H9 (cell line): Measurements from ENCODE around the gene SIPA1L2. TPM values are rescaled to one million over a fixed set of nuclear protein-coding genes. Genes with fewer than 3 reads are reported as not detected.

Source experiments
- DNase-seq: peaks from one replicate; pipeline ENCODE4 v3.0.0-alpha.2; 2017
- H2AFZ ChIP-seq: one replicate; pipeline ENCODE4 v1.6.1; 2013; ENCODE audit warnings: mild to moderate bottlenecking, low read length, control low read depth, moderate library complexity
- H2AK5ac ChIP-seq: 2 replicates; pipeline ENCODE4 v1.6.1; 2013; ENCODE audit warnings: low read length, control low read depth, mixed read lengths; ENCODE audit not compliant: insufficient read length
- H2BK120ac ChIP-seq: one replicate; pipeline ENCODE4 v1.6.1; 2013; ENCODE audit warnings: low read depth, mild to moderate bottlenecking, low read length, control low read depth, inconsistent platforms; ENCODE audit not compliant: poor library complexity, severe bottlenecking
- H2BK12ac ChIP-seq: 2 replicates; pipeline ENCODE4 v1.6.1; 2013; ENCODE audit warnings: low read length, control low read depth, mixed read lengths, low read depth; ENCODE audit not compliant: insufficient read length
- H2BK15ac ChIP-seq: 2 replicates; pipeline ENCODE4 v1.6.1; 2013; ENCODE audit warnings: low read depth, low read length, control low read depth
- H2BK20ac ChIP-seq: one replicate; pipeline ENCODE4 v1.6.1; 2013; ENCODE audit warnings: low read depth, mild to moderate bottlenecking, low read length, control low read depth, inconsistent platforms; ENCODE audit not compliant: poor library complexity, severe bottlenecking
- H2BK5ac ChIP-seq: 2 replicates; pipeline ENCODE4 v1.6.1; 2013; ENCODE audit warnings: low read length, control low read depth, mixed read lengths; ENCODE audit not compliant: insufficient read length
- H3K14ac ChIP-seq: 2 replicates; pipeline ENCODE4 v1.6.1; 2013; ENCODE audit warnings: low read length, control low read depth; ENCODE audit not compliant: insufficient read depth
- H3K18ac ChIP-seq: 2 replicates; pipeline ENCODE4 v1.6.1; 2013; ENCODE audit warnings: low read depth, mild to moderate bottlenecking, mixed read lengths, low read length, control low read depth; ENCODE audit not compliant: insufficient read length
- H3K23ac ChIP-seq: 2 replicates; pipeline ENCODE4 v1.6.1; 2013; ENCODE audit warnings: low read length, control low read depth, mixed read lengths, low read depth; ENCODE audit not compliant: insufficient read length
- H3K23me2 ChIP-seq: 2 replicates; pipeline ENCODE4 v1.6.1; 2013; ENCODE audit warnings: low read depth, mild to moderate bottlenecking, mixed read lengths, low read length, control low read depth; ENCODE audit not compliant: insufficient read length, poor library complexity, severe bottlenecking
- H3K27ac ChIP-seq: 2 replicates; pipeline ENCODE4 v1.5.1; 2013; ENCODE audit warnings: low read length, control low read depth, mixed read lengths, low read depth; ENCODE audit not compliant: insufficient read length
- H3K27me3 ChIP-seq: 2 replicates; pipeline ENCODE4 v1.6.1; 2013; ENCODE audit warnings: low read length, control low read depth, inconsistent platforms; ENCODE audit not compliant: insufficient read depth
- H3K4ac ChIP-seq: 2 replicates; pipeline ENCODE4 v1.6.1; 2013; ENCODE audit warnings: low read depth, mild to moderate bottlenecking, control low read depth, inconsistent platforms, low read length, moderate library complexity
- H3K4me1 ChIP-seq: 2 replicates; pipeline ENCODE4 v1.6.1; 2013; ENCODE audit warnings: low read length, control low read depth, inconsistent platforms; ENCODE audit not compliant: insufficient read depth
- H3K4me2 ChIP-seq: 2 replicates; pipeline ENCODE4 v1.6.1; 2013; ENCODE audit warnings: low read length, control low read depth, mixed read lengths; ENCODE audit not compliant: insufficient read length, insufficient read depth
- H3K56ac ChIP-seq: 2 replicates; pipeline ENCODE4 v1.6.1; 2013; ENCODE audit warnings: low read depth, mild to moderate bottlenecking, mixed read lengths, low read length, control low read depth; ENCODE audit not compliant: insufficient read length
- H3K79me1 ChIP-seq: 2 replicates; pipeline ENCODE4 v1.6.1; 2013; ENCODE audit warnings: low read depth, mild to moderate bottlenecking, moderate library complexity, low read length, control low read depth, inconsistent platforms; ENCODE audit not compliant: insufficient read depth, poor library complexity, severe bottlenecking
- H3K79me2 ChIP-seq: 2 replicates; pipeline ENCODE4 v1.6.1; 2013; ENCODE audit warnings: low read length, control low read depth, inconsistent platforms; ENCODE audit not compliant: insufficient read depth
- H3K9ac ChIP-seq: 2 replicates; pipeline ENCODE4 v1.6.1; 2013; ENCODE audit warnings: low read length, control low read depth, mixed read lengths; ENCODE audit not compliant: insufficient read length; ENCODE audit errors: extremely low read depth
- H3K9me3 ChIP-seq: one replicate; pipeline ENCODE4 v1.6.1; 2013; ENCODE audit warnings: low read depth, low read length, inconsistent platforms; ENCODE audit not compliant: control insufficient read depth
- H3T11ph ChIP-seq: one replicate; pipeline ENCODE4 v1.6.1; 2013; ENCODE audit warnings: mild to moderate bottlenecking, low read length, control low read depth, inconsistent platforms
- H4K20me1 ChIP-seq: one replicate; pipeline ENCODE4 v1.6.1; 2013; ENCODE audit not compliant: control insufficient read depth, insufficient read length, insufficient read depth
- H4K5ac ChIP-seq: 2 replicates; pipeline ENCODE4 v1.6.1; 2013; ENCODE audit warnings: low read depth, mild to moderate bottlenecking, mixed read lengths, low read length, control low read depth; ENCODE audit not compliant: insufficient read length
- H4K8ac ChIP-seq: replicated peaks from 2 replicates; pipeline ENCODE4 v1.6.1; 2013; ENCODE audit warnings: low read length, control low read depth, mixed read lengths, low read depth; ENCODE audit not compliant: insufficient read length
- H4K91ac ChIP-seq: 2 replicates; pipeline ENCODE4 v1.6.1; 2013; ENCODE audit warnings: low read depth, mild to moderate bottlenecking, moderate library complexity, mixed read lengths, low read length, control low read depth; ENCODE audit not compliant: insufficient read length
- H3K27ac Mint-ChIP-seq, 3 experiments: 2 replicates in 2 of 3; 3 replicates in 1 of 3; pipeline ENCODE4 v1.8.0; 2020 to 2021; ENCODE audit warnings: mixed read lengths in 3 of 3, mild to moderate bottlenecking in 1 of 3, moderate library complexity in 1 of 3
- H3K27me3 Mint-ChIP-seq: 2 replicates; pipeline ENCODE4 v1.8.0; 2021; ENCODE audit warnings: low read depth, mild to moderate bottlenecking, moderate library complexity, mixed read lengths
- H3K36me3 Mint-ChIP-seq, 3 experiments: 2 replicates in 2 of 3; 3 replicates in 1 of 3; pipeline ENCODE4 v1.8.0; 2020 to 2021; ENCODE audit warnings: low read depth in 3 of 3, mixed read lengths in 3 of 3; ENCODE audit not compliant: insufficient read depth in 1 of 3
- H3K4me1 Mint-ChIP-seq, 2 experiments: 2 replicates each; pipeline ENCODE4 v1.8.0; 2020; ENCODE audit warnings: mixed read lengths in 2 of 2
- H3K4me3 Mint-ChIP-seq, 2 experiments: 2 replicates in 1 of 2; 3 replicates in 1 of 2; pipeline ENCODE4 v1.8.0; 2020 to 2021; ENCODE audit warnings: mild to moderate bottlenecking in 2 of 2, mixed read lengths in 2 of 2, moderate library complexity in 1 of 2
- H3K9me3 Mint-ChIP-seq, 2 experiments: 2 replicates in 1 of 2; 3 replicates in 1 of 2; pipeline ENCODE4 v1.8.0; 2020; ENCODE audit warnings: mild to moderate bottlenecking in 2 of 2, mixed read lengths in 2 of 2, moderate library complexity in 1 of 2
- CTCF ChIP-seq: fragments of 200-600 bp; sonication (generic); conservative IDR thresholded peaks from 3 replicates; pipeline ENCODE4 v1.8.0; 2021; ENCODE audit warnings: antibody characterized with exemption, mild to moderate bottlenecking
- WGBS: extraction: QIAGEN DNeasy Blood & Tissue Kit; methylation state at CpG from one replicate; pipeline ENCODE4 v1.1.7; 2013; ENCODE audit warnings: missing lambda C conversion rate, low lambda C conversion rate, mixed read lengths; ENCODE audit not compliant: insufficient read length; ENCODE audit errors: extremely low coverage; 5-methylcytosine and 5-hydroxymethylcytosine counted together
- total RNA-seq: library from RNA; stranded (reverse); gene quantifications from 2 replicates; pipeline ENCODE4 v1.2.1, GENCODE V29; 2021

SIPA1L2 gene
- total RNA-seq, 1 experiment from 2014 or later = 5.2 TPM

- H3K23me2 ChIP-seq = no peaks in the 10 kb centered on the region
- no peak overlapping the region for H3K23ac ChIP-seq
- no peaks in the 10 kb centered on the region for H3K79me2 ChIP-seq
- TF ChIP-seq CTCF = no peak
- WGBS = no CpG with 5 or more reads among the region's 3 CpGs
- no peak overlapping the region for H4K91ac ChIP-seq
- H3K14ac ChIP-seq = no peak overlapping the region
- no peak overlapping the region for H3K18ac ChIP-seq
- H2BK12ac ChIP-seq = no peak overlapping the region
- H3K4me2 ChIP-seq = no peak overlapping the region
- Mint-ChIP-seq H3K27me3 (peaks cover 4% of the 10 kb centered on the region), H3K9me3 (no peaks in the 10 kb centered on the region), H3K4me1 (peaks cover 5 to 9% of the 10 kb centered on the region in 2 experiments; a peak in 3 of 4 replicates), H3K4me3 (no peak overlapping the region), H3K27ac (no peak overlapping the region), H3K36me3 (no peaks in the 10 kb centered on the region)
- no peak overlapping the region for H3T11ph ChIP-seq
- no peak overlapping the region for H3K27ac ChIP-seq
- H3K4me1 ChIP-seq = no peaks in the 10 kb centered on the region; the same call in 1 of the 2 replicates
- no peak overlapping the region for H2AK5ac ChIP-seq
- no peaks in the 10 kb centered on the region for H3K9me3 ChIP-seq
- no peak overlapping the region for H4K8ac ChIP-seq
- H2BK5ac ChIP-seq = no peak overlapping the region
- H3K9ac ChIP-seq = no peak overlapping the region
- H3K27me3 ChIP-seq = no peaks in the 10 kb centered on the region
- no peak overlapping the region for H4K5ac ChIP-seq
- DNase-seq = no peak
- no peak overlapping the region for H3K4ac ChIP-seq
- H2BK15ac ChIP-seq = no peak overlapping the region
- no peak overlapping the region for H2BK20ac ChIP-seq
- H2BK120ac ChIP-seq = no peak overlapping the region
- no peaks in the 10 kb centered on the region for H4K20me1 ChIP-seq
- H2AFZ ChIP-seq = no peak overlapping the region
- H3K79me1 ChIP-seq = no peaks in the 10 kb centered on the region
- no peak overlapping the region for H3K56ac ChIP-seq
These were observed 23.9 kb upstream of the SIPA1L2 start for GRCh38 chr1:232653789-232654188.
